ENCODE results near the gene SDF2L1. TPM values are rescaled to one million over a fixed set of nuclear protein-coding genes. Genes with fewer than 3 reads are reported as not detected.

The SDF2L1 gene
- total and polyA plus RNA-seq, 2 of the 13 experiments (the other 11 are each of a cell fraction or from before 2014, with no cell fraction given), result 18.0 to 57.4 TPM

GRCh38 chr22:21599053-21599893 is 42.8 kb upstream of the SDF2L1 start:
- H3K4me2 ChIP-seq (ENCODE audit: low read depth, low read length), result no peak overlapping the region
- H3K79me2 ChIP-seq (ENCODE audit: insufficient read depth, low read length), result peaks cover 78% of the 10 kb centered on the region
- ChIA-PET CTCF (ENCODE audit: low intra/inter-chr PET ratio, low total read pairs) (no interaction called here), POLR2A (no interaction called here)
- no peaks in the 10 kb centered on the region for H3K27me3 ChIP-seq (ENCODE audit: control insufficient read depth in 1 of 2, insufficient read depth in 2 of 2, low read length in 2 of 2)
- peaks cover 8 to 59% of the 10 kb centered on the region in 2 experiments; a peak in 4 of 5 replicates for H3K36me3 ChIP-seq (replicated peaks in 1 of 2; ENCODE audit: control insufficient read depth in 1 of 2, insufficient read depth in 2 of 2, low read length in 2 of 2)
- peaks cover 18% of the 10 kb centered on the region for H4K20me1 ChIP-seq (ENCODE audit: insufficient read depth, low read length)
- H3K9ac ChIP-seq (ENCODE audit: insufficient read depth, low read depth, low read length), result no peak overlapping the region
- H2AFZ ChIP-seq (ENCODE audit: low read length), result no peak overlapping the region
- H3K27ac ChIP-seq (ENCODE audit: extremely low read length, insufficient read depth, low read length), result no peak overlapping the region
- H3K4me1 ChIP-seq (ENCODE audit: insufficient read depth, low read length), result no peaks in the 10 kb centered on the region
- intact Hi-C loops (cut with micrococcal nuclease; ENCODE audit: unreplicated experiment) (no loop called here), in situ Hi-C loops (cut with HindIII; ENCODE audit: extremely low pct_ligation_motif_present, low pct_unique_long_range_greater_than_20kb) (no loop called here)
- no peak for ATAC-seq
- WGBS (ENCODE audit: low lambda C conversion rate), result 98% methylated on average over 6 of the region's 6 CpGs
- TF ChIP-seq ZNF569 (CRISPR knock-in tag; IDR thresholded peaks at IDR 0.05; ENCODE audit: borderline replicate concordance) (no peak), HMG20A (CRISPR knock-in tag; IDR thresholded peaks at IDR 0.05; ENCODE audit: borderline replicate concordance) (no peak), EZH2 (conservative IDR thresholded peaks at IDR 0.05; ENCODE audit: low read depth, low read length) (no peak), ETV5 (CRISPR knock-in tag; IDR thresholded peaks at IDR 0.05; ENCODE audit: borderline replicate concordance) (no peak), FOXP4 (CRISPR knock-in tag; IDR thresholded peaks at IDR 0.05) (no peak), RNF219 (CRISPR knock-in tag; IDR thresholded peaks at IDR 0.05) (no peak), ZNF44 (CRISPR knock-in tag; IDR thresholded peaks at IDR 0.05) (no peak), MBD4 (IDR thresholded peaks at IDR 0.05; ENCODE audit: borderline replicate concordance, low read length) (no peak), ZBTB7A (CRISPR knock-in tag; IDR thresholded peaks at IDR 0.05) (no peak)
- no TSS peak for BruUV-seq (replicated peaks)
- DNase-seq (ENCODE audit: low spot score), result no peak
- FAIRE-seq, result no peak
- H3K9me3 ChIP-seq (ENCODE audit: low read length), result no peaks in the 10 kb centered on the region
- no peak overlapping the region for H3K4me3 ChIP-seq (replicated peaks in 1 of 3; ENCODE audit: insufficient read depth in 1 of 3, low read depth in 2 of 3, low read length in 3 of 3)
